Upper lobe of right lung (tissue), 1 donor: Measurements from ENCODE around the gene PCNX4. TPM values are rescaled to one million over a fixed set of nuclear protein-coding genes. Genes with fewer than 3 reads are reported as not detected.

Experiments used
- ATAC-seq: fragments of 200-7000 bp; cut with Tn5 transposase; one replicate; pipeline ENCODE4 v1.9.1; 2020; ENCODE audit warnings: mild to moderate bottlenecking, moderate library complexity
- DNase-seq: peaks from one replicate; pipeline ENCODE4 v3.0.0-alpha.2; 2020
- H3K27ac ChIP-seq: fragments of 200-600 bp; one replicate; pipeline ENCODE4 v1.8.0; 2022
- H3K27me3 ChIP-seq: fragments of 200-600 bp; one replicate; pipeline ENCODE4 v1.8.0; 2022; ENCODE audit warnings: mild to moderate bottlenecking
- H3K36me3 ChIP-seq: fragments of 200-600 bp; one replicate; pipeline ENCODE4 v1.8.0; 2022
- H3K4me1 ChIP-seq: fragments of 200-600 bp; one replicate; pipeline ENCODE4 v1.8.0; 2022
- H3K4me3 ChIP-seq: fragments of 200-600 bp; one replicate; pipeline ENCODE4 v1.8.0; 2022; ENCODE audit warnings: mild to moderate bottlenecking
- H3K9me3 ChIP-seq: fragments of 200-600 bp; one replicate; pipeline ENCODE4 v1.8.0; 2022
- CTCF ChIP-seq: fragments of 200-600 bp; IDR thresholded peaks from one replicate; pipeline ENCODE4 v1.8.0; 2022; ENCODE audit warnings: antibody characterized with exemption
- intact Hi-C: fragments of 100-400 bp; cut with DNase I; formaldehyde crosslinking; loops from one replicate; pipeline ENCODE4 v1.11.0; 2022
- total RNA-seq: library from RNA; stranded (reverse); fragmentation: NEBNext Ultra II Directional; extraction: Animal tissue kit (Norgen Biotek cat#: 25700); gene quantifications from one replicate; pipeline ENCODE4 v1.2.1, GENCODE V29; 2021
- donor health status: DM: no; HTN: yes; CAD: no; lungs with severe emphysema.

PCNX4 gene
- total RNA-seq, 1 donor from 2014 or later: 39.9 TPM

GRCh38 chr14:60160422-60160821, 68.7 kb downstream of the PCNX4 start:
- DNase-seq (no peak), ATAC-seq (no peak)
- Histone ChIP-seq H3K27me3 (no peaks in the 10 kb centered on the region), H3K4me3 (no peak overlapping the region), H3K4me1 (peaks cover 26% of the 10 kb centered on the region), H3K9me3 (no peaks in the 10 kb centered on the region), H3K36me3 (no peaks in the 10 kb centered on the region), H3K27ac (no peak overlapping the region)
- TF ChIP-seq CTCF: no peak
- intact Hi-C loops: loop anchor here (10.0 kb wide), 1 partner anchor 66 kb away; the partner anchor contains the start of gene PCNX4

DNA sequence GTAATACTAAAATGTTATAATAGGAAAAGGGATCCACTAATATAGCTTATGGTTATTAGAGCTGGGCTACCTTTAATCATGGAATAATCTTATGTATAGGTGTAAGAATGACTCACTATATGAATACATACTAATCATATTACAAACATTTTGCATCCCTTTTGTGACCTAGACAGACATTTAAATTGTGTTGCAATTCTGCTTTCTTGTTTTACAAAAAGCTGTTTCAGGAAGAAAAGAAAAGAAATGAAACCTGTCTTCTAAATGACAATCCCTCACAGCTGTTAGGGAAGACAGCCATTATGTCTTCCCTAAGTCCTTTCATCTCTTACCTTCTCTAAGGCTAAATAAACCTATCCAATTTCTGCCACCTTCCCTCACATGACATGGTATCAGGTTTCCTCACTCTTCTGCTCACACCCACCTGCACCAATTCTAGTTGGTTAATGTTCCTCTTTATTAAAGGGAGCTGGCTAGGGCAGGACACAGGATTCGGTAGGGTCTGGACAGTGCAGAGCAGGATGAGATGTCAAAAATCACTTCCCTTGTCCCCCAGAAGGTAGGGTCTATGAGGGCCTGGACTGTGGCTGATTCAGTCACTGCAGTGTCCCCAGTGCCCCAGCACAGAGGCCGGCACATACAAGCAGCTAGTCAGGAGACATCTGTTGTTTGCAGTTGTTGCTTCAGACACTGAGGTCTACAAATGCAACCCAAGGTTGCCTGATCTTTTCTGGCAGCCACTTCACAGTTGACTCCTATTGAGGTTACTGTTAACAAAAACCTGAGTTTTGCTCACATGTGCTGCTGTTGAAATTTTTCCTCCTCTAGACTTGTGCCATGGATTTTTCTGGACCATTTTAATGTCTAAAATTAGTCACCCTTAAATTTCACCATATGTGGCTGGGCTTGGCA, 69.7 kb downstream of the PCNX4 start:
- Histone ChIP-seq H3K4me3 (no peak overlapping the region), H3K36me3 (no peaks in the 10 kb centered on the region), H3K9me3 (no peaks in the 10 kb centered on the region), H3K4me1 (peaks cover 36% of the 10 kb centered on the region), H3K27me3 (no peaks in the 10 kb centered on the region), H3K27ac (no peak overlapping the region)
- TF ChIP-seq CTCF: no peak
- intact Hi-C loops: loop anchor here (10.0 kb wide), 1 partner anchor 67 kb away; the partner anchor contains the start of gene PCNX4
- ATAC-seq: no peak
- DNase-seq: no peak

DNA sequence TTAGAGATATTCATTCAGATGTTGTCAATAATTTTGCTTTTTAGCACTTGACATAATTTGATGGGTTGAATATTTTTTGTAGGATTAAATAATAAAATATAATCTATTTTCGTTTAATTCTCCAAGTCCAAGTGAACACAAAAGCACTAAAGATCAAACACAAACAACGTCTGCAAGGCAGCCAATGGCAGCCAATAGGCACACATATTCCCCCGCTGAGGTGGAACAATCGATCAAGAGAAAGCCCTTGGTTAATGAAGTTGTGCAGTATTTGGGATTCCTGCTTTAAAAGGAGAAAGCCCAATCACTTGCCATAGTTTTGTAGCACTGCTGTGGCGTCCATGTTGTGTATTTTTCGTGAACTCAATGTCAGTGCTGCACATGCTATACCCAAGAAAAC, 72.0 kb downstream of the PCNX4 start:
- Histone ChIP-seq H3K9me3 (no peaks in the 10 kb centered on the region), H3K27ac (no peak overlapping the region), H3K36me3 (no peaks in the 10 kb centered on the region), H3K4me1 (peaks cover 34% of the 10 kb centered on the region), H3K4me3 (peak overlapping the region; percentile 95), H3K27me3 (no peaks in the 10 kb centered on the region)
- TF ChIP-seq CTCF: no peak
- intact Hi-C loops: loop anchor here (10.0 kb wide), 1 partner anchor 69 kb away; the partner anchor contains the start of gene PCNX4
- no peak for ATAC-seq
- no peak for DNase-seq

DNA sequence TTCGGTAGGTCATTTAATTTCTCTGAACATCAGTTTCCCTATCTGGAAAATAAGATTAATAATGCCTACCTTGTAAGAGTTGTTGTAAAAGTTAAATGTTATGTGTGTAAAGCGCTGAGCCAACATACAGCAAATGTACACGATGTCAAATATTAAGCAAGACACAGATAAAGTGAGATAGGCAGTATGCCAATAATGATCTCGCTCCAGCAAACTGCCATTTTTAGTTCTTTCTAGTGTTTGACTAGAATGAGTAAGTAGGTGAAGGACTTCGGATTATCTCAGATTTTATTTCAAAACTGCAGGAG, 72.6 kb downstream of the PCNX4 start:
- ATAC-seq (no peak), DNase-seq (no peak)
- Histone ChIP-seq H3K27me3 (no peaks in the 10 kb centered on the region), H3K9me3 (no peaks in the 10 kb centered on the region), H3K27ac (peak overlapping the region; percentile 98), H3K4me1 (peaks cover 34% of the 10 kb centered on the region), H3K36me3 (no peaks in the 10 kb centered on the region), H3K4me3 (peak overlapping the region; percentile 95)
- TF ChIP-seq CTCF: no peak
- intact Hi-C loops: loop anchor here (10.0 kb wide), 1 partner anchor 70 kb away; the partner anchor contains the start of gene PCNX4

DNA sequence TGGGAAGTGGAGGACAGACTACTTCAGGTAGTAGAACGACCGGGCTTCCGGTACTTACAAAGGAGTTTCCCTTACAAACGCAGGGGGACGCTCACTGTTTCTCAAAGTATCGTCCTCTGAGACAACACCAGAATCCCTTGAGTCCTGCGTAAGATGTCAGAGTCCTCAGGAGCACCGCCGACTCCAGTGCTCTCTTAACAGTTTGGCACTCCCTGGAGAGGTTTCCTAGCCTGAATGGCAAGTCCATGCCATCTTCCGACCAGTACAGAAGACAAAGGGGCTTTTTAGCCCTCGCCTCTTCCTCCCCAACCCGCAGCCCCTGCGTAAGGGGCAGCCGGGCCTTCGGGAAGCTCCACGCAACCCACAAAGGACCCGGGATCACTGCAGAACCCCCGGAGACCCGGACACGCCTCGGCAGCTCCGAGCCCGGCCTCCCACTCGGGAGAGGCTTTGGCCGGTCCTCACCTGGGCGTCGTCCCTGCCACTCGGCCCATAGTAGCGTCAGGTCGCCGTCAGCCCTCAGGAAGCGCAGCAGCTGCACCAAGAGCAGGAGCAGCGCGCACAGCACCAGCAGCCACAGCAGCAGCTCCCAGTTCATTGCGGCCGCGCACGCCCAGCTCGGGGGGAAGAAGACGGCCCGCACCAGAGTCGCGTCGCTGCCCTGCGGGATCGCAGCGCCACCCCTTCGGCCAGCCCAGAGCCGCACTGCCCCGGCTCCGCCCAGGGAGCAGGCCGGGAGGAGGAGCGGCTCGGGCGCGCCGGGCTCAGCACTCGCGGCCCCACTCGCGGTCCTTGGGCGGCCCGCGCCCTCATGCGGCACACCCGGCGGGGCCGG, 73.2 kb downstream of the PCNX4 start, which contains the start of gene DHRS7:
Gene DHRS7 (minus strand): TSS at position 687 of the 835 bp plus-strand sequence. CDS start 89 bp downstream, at position 598.
- intact Hi-C loops: loop anchor here (10.0 kb wide), 1 partner anchor 70 kb away; the partner anchor contains the start of gene PCNX4
- peak; percentile 94 for DNase-seq
- peak within 1 kb of the TSS; percentile 98 for H3K27ac ChIP-seq

More for the DNA sequence above, 73.2 kb downstream of the PCNX4 start, which contains the start of gene DHRS7:
- Histone ChIP-seq H3K4me1 (peaks cover 34% of the 10 kb centered on the region), H3K36me3 (no peaks in the 10 kb centered on the region), H3K9me3 (no peaks in the 10 kb centered on the region), H3K27me3 (no peaks in the 10 kb centered on the region), H3K4me3 (peak within 1 kb of the TSS; percentile 95)
- peak; percentile 43 for TF ChIP-seq CTCF
- peak; percentile 98 for ATAC-seq
